ENCODE data around the gene TK2. TPM values are rescaled to one million over a fixed set of nuclear protein-coding genes. Genes with fewer than 3 reads are reported as not detected.
"Not testable (repeated sequence)": the region's sequence is repeated elsewhere in the genome, so short reads cannot be mapped to it uniquely, and the experiment has no call there.

TK2 gene
- total RNA-seq, 2 experiments from 2014 or later, result 13.4 to 13.9 TPM

DNA sequence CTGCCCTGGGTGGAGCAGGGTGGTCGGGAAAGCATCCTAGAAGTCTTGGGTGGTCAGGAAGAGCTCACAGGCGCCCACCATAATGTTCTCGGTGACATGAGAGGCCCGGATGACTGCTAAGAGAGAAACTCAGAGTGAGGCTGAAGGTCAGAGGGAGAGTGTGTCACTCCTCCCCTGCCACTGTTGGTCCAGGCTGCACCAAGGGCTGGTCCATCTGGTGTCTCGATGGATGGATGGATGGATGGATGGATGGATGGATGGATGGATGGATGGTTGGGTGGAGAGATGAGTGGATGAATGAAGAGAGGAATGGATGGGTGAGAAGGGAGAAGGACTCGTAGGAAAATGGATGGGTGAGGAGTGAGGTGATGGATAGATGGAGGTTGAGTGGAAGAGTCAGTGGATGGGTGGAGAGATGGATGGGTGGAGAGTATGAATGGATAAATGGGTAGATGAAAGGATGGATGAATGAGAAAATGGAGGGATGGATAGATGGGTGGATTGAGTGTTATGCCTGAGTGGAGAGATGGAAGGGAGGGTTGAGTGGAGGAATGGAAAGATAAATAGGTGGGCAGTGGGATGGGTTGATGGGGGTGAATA is 79.9 kb downstream of the TK2 start:
- DNase-seq, result no peak
- H3K9me3 Mint-ChIP-seq, result no peaks in the 10 kb centered on the region
- no peaks in the 10 kb centered on the region for H3K36me3 Mint-ChIP-seq (ENCODE audit: low read depth)
- peaks cover 12% of the 10 kb centered on the region for H3K4me1 Mint-ChIP-seq
- ChIA-PET POLR2A (no interaction called here), CTCF (no interaction called here)
- H3K27me3 Mint-ChIP-seq, result peaks cover 22% of the 10 kb centered on the region
- H3K4me3 Mint-ChIP-seq, result no peak overlapping the region
- no peak overlapping the region for H3K27ac Mint-ChIP-seq

DNA sequence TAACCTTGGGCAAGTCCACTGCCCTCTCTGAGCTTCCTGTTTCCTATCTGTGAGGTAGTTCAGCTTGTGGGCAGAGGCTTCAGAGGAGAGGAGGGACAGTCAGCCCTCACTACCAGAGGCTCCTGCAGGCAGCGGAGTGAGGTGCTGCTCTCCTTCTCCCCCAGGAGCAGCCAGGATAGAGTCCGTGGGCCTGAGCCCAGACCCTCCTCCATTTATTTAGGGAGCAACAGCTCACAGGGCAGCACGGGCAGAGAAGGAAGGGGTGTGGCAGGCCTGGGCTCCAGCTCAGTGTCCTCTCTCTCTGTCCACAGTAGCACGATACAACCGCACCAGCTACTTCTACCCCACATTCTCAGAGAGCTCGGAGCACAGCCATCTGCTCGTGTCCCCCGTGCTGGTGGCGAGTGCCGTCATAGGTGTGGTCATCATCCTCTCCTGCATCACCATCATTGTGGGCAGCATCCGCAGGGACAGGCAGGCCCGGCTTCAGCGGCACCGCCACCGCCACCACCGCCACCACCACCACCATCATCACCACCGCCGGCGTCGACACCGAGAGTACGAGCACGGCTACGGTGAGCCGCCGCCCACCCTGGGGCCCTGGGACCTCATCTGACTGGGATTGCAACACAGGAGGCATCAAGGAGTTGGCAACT is 80.5 kb downstream of the TK2 start:
- peaks cover 7% of the 10 kb centered on the region for H3K4me1 Mint-ChIP-seq
- H3K27ac Mint-ChIP-seq, result no peak overlapping the region
- no peak for DNase-seq
- H3K9me3 Mint-ChIP-seq, result no peaks in the 10 kb centered on the region
- H3K36me3 Mint-ChIP-seq (ENCODE audit: low read depth), result no peaks in the 10 kb centered on the region
- H3K4me3 Mint-ChIP-seq, result no peak overlapping the region
- CTCF ChIA-PET, result interaction anchor here (0.6 to 1.0 kb wide), 2 partner anchors 9 to 14 kb away, joined by 3 to 5 read pairs; no protein-coding TSS in a partner anchor
- peaks cover 24% of the 10 kb centered on the region for H3K27me3 Mint-ChIP-seq
- POLR2A ChIA-PET, result no interaction called here

DNA sequence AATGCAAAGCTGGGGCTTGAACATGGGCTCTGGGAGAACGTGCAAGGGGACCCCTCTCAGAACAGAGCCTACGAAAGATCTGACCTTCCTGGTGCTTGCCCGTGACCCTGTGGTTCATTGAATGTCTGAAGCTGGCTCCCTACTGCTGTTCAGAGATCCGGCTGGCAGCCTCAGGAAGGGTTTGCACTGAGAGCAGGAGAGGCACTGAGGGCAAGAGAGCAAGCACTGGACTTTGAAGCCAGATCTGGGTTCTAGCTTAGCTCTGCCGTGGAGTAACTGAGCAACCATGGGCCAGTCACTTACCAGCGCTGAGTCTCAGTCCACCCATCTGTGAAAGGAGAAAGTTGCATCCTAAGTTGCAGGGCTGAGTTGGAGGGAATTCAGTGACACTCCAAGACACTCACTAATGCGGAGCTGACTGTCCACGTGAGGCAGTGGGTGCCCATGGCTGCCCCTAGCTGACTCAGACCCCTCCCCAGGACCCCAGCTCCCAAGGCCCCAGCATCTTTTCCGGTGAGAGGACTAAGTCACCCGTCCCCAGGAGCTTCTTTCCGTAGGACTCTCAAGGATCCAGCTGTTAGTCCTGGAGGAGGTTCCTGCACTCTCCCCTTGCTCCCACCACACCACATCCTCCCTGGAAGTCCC is 81.5 kb downstream of the TK2 start:
- H3K27me3 Mint-ChIP-seq, result peaks cover 27% of the 10 kb centered on the region
- H3K36me3 Mint-ChIP-seq (ENCODE audit: low read depth), result no peaks in the 10 kb centered on the region
- H3K27ac Mint-ChIP-seq, result no peak overlapping the region
- DNase-seq, result no peak
- H3K4me3 Mint-ChIP-seq, result no peak overlapping the region
- CTCF ChIA-PET, result interaction anchor here (0.6 to 1.1 kb wide), 5 partner anchors 10 to 63 kb away, joined by 3 to 5 read pairs (median 3); no protein-coding TSS in a partner anchor
- no peaks in the 10 kb centered on the region for H3K9me3 Mint-ChIP-seq
- no peaks in the 10 kb centered on the region for H3K4me1 Mint-ChIP-seq
- POLR2A ChIA-PET, result no interaction called here

DNA sequence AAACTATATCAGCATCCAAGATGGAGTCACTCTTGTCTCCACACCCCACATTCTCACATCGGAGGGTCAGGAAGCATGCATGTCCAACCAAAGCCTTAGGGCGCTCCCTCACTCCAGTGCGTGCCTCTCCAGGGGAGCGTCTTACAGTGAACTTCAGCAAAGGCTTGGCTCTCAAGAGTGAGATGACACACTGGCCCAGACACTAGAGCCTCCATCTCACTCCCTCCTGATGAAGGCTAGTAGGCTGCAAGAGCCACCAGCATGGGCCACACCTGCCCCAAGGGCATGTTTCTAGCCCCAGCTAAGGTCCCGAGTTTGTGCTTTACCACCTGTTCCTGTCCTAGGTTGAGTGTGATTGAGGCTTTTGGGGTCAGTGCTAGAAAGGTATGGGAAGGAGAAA is 82.3 kb downstream of the TK2 start:
- CTCF ChIA-PET, result interaction anchor here (0.9 kb wide), 1 partner anchor 56 kb away, joined by 3 read pairs; no protein-coding TSS in a partner anchor
- H3K36me3 Mint-ChIP-seq (ENCODE audit: low read depth), result no peaks in the 10 kb centered on the region

DNA sequence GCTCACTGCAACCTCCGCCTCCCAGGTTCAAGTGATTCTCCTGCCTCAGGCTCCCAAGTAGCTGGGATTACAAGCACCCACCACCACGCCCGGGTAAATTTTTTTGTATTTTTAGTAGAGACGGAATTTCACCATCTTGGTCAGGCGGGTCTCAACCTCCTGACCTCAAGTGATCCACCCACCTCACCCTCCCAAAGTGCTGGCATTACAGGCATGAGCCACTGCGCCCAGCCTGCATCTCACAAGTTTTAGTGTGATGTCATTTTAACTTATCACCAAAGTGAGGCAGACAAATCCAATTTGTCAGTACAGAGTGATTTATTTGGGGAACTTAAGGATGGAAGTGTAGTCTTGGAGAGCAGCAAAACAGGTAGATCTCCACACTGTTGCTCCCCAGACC is 83.3 kb downstream of the TK2 start:
- POLR2A ChIA-PET; H3K36me3 Mint-ChIP-seq (ENCODE audit: low read depth); H3K4me3 Mint-ChIP-seq; H3K27ac Mint-ChIP-seq; H3K9me3 Mint-ChIP-seq; H3K4me1 Mint-ChIP-seq; CTCF ChIA-PET; DNase-seq: not testable (repeated sequence)
- peaks cover 44% of the 10 kb centered on the region for H3K27me3 Mint-ChIP-seq

More for the DNA sequence above, 82.3 kb downstream of the TK2 start:
- POLR2A ChIA-PET, result no interaction called here
- Mint-ChIP-seq H3K9me3 (no peaks in the 10 kb centered on the region), H3K27ac (no peak overlapping the region), H3K4me1 (no peaks in the 10 kb centered on the region), H3K4me3 (no peak overlapping the region), H3K27me3 (peaks cover 35% of the 10 kb centered on the region)
- no peak for DNase-seq

DNA sequence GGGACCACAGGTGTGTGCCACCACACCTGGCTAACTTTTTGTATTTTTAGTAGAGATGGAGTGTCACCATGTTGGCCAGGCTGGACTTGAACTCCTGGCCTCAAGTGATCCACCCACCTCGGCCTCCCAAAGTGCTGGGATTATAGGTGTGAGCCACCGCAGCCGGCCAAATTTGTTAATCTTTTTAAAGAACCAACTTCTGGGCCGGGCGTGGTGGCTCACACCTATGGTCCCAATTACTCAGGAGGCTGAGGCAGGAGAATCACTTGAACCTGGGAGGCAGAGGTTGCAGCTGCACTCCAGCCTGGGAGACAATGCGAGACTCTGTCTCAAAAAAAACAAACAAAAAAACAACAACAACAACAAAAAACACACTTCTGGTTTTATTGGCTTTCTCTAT is 84.0 kb downstream of the TK2 start:
- H3K27ac Mint-ChIP-seq; CTCF ChIA-PET; H3K4me1 Mint-ChIP-seq; POLR2A ChIA-PET; H3K9me3 Mint-ChIP-seq; H3K4me3 Mint-ChIP-seq; DNase-seq; H3K36me3 Mint-ChIP-seq (ENCODE audit: low read depth): not testable (repeated sequence)
- peaks cover 47% of the 10 kb centered on the region for H3K27me3 Mint-ChIP-seq

DNA sequence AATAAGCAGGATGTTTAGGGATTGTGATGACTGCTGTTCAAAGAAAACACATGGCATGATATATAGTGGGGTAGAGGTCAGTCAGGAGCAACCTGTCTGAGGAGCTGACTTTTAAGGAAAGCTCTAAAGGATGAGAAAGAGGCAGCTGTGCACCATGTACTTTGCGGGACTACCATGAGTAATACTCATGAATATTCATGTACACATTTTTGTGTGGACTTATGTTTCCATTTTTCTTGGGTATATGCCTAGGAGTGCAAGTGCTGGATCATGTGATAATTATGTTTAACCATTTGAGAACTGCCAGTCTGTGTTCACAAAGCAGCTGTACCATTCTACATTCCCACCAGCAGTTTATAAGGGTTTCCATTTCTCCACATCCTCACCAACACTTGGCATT is 87.0 kb downstream of the TK2 start:
- POLR2A ChIA-PET, result no interaction called here
- Mint-ChIP-seq H3K4me3 (no peak overlapping the region), H3K27me3 (peaks cover 51% of the 10 kb centered on the region), H3K9me3 (no peaks in the 10 kb centered on the region), H3K36me3 (ENCODE audit: low read depth) (no peaks in the 10 kb centered on the region), H3K27ac (no peak overlapping the region), H3K4me1 (no peaks in the 10 kb centered on the region)
- no peak for DNase-seq
- CTCF ChIA-PET, result no interaction called here

DNA sequence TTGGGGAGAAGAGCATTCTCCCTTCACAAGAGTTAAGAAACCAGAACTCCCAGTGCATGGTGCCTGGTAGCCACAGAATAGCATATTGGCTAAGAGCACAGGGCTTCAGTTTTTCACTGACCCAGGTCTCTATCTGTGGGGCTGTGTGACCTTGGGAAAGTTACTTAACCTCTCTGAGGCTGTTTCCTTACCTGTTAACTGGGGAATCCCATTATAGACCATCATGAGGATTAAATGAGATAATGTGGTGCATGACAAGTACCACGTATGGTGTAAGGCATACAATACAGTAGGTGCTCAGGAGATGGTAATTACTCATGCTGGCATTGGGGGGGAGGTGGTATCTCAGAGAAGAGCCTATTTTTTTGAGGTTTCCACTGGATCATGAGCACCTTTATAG is 89.2 kb downstream of the TK2 start:
- no peak for DNase-seq
- Mint-ChIP-seq H3K36me3 (ENCODE audit: low read depth) (no peaks in the 10 kb centered on the region), H3K27me3 (peaks cover 54% of the 10 kb centered on the region), H3K4me3 (no peak overlapping the region), H3K27ac (no peak overlapping the region), H3K4me1 (no peaks in the 10 kb centered on the region), H3K9me3 (no peaks in the 10 kb centered on the region)
- ChIA-PET CTCF (no interaction called here), POLR2A (no interaction called here)

DNA sequence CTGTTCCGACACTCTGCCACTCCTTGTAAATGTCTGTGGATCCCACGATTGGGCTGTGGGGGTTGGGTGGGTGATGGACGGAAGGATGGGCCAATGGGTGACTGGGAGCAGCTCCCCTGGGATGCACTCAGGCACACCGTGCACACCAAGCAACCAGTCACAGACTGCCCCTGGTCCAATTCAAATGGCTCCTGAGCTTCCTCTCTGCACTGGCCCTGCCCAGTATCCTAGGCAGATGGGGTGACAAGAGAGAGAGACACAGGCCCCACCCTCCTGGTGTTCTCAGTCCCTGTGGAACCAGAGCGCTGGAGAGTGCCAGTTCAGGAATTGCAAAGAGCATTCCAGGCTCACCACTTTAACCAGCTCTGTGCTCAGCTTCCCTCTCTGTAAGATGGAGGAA is 90.0 kb downstream of the TK2 start:
- Mint-ChIP-seq H3K27me3 (peaks cover 46% of the 10 kb centered on the region), H3K36me3 (ENCODE audit: low read depth) (no peaks in the 10 kb centered on the region), H3K4me1 (no peaks in the 10 kb centered on the region), H3K27ac (no peak overlapping the region), H3K9me3 (no peaks in the 10 kb centered on the region), H3K4me3 (no peak overlapping the region)
- no peak for DNase-seq
- POLR2A ChIA-PET, result no interaction called here
- CTCF ChIA-PET, result no interaction called here

DNA sequence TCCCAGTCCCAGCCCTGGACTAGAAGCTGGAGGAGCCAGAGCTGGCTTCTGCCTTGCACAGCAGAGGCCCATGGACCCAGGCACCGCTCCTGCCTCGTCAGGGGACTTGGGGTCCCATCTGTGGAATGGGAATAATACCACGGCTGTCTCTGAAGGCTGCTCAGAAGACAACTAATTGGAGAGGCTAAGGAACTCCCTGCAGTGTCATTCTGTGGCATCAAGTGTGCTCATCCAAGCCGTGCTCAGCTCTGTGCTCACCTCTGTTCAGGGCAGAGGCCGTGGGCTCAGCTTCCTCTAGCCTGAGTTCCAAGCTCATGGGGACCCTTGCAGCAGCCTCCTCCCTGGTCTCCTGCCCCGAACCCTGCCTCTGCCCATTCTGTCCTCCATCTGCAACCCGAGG is 91.1 kb downstream of the TK2 start:
- CTCF ChIA-PET, result interaction anchor here (1.6 kb wide), 1 partner anchor 150 kb away, joined by 3 read pairs; no protein-coding TSS in a partner anchor
- no peak overlapping the region for H3K27ac Mint-ChIP-seq
- no peak overlapping the region for H3K4me3 Mint-ChIP-seq
- H3K36me3 Mint-ChIP-seq (ENCODE audit: low read depth), result no peaks in the 10 kb centered on the region
- H3K9me3 Mint-ChIP-seq, result no peaks in the 10 kb centered on the region
- no peak for DNase-seq
- POLR2A ChIA-PET, result no interaction called here
- H3K4me1 Mint-ChIP-seq, result no peaks in the 10 kb centered on the region
- peaks cover 42% of the 10 kb centered on the region for H3K27me3 Mint-ChIP-seq

DNA sequence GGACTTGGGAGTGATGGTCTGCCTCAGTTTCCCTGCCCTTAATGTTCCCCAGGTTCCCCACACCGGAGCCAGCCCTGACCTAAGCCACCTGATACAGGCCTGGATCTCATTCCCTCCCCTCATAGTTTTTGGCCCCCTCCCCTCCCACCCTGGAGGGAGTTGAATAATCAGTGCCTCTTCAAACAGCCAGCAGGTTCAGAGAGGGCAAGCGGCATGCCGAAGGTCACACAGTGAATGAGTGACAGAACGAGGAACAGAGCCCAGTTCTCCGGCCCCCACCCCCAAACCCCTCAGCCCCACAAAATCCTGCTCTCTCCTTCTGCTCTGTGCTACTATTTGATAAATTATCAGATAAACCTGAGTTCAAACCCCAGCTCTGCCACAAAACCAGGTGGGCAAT is 91.6 kb downstream of the TK2 start:
- Mint-ChIP-seq H3K4me3 (no peak overlapping the region), H3K36me3 (ENCODE audit: low read depth) (no peaks in the 10 kb centered on the region), H3K27ac (no peak overlapping the region), H3K27me3 (peaks cover 36% of the 10 kb centered on the region), H3K4me1 (no peaks in the 10 kb centered on the region), H3K9me3 (no peaks in the 10 kb centered on the region)
- POLR2A ChIA-PET, result no interaction called here
- CTCF ChIA-PET, result interaction anchor here (1.6 kb wide), 1 partner anchor 150 kb away, joined by 3 read pairs; no protein-coding TSS in a partner anchor
- DNase-seq, result no peak

Data from activated CD4-positive, alpha-beta memory T cell treated with anti-CD3 and anti-CD28 coated beads, Interleukin-2, amount 10 ng/mL, durations not matched to agents 7 days and 5 days (primary cell).